ENCODE measurements around the gene DDIT4L. TPM values are rescaled to one million over a fixed set of nuclear protein-coding genes. Genes with fewer than 3 reads are reported as not detected.

Gene DDIT4L
- total and polyA plus RNA-seq, 2 donors (not counting 1 experiment from before 2014, with no cell fraction given): not detected

- POLR2A ChIA-PET: no interaction called here
- WGBS (ENCODE audit: insufficient coverage): no CpG with 5 or more reads among the region's 8 CpGs
- intact Hi-C loops (cut with micrococcal nuclease): no loop called here
Observed at GRCh38 chr4:100166297-100167039, 23.8 kb downstream of the DDIT4L start.

More at GRCh38 chr4:100166297-100167039, 23.8 kb downstream of the DDIT4L start:
- Histone ChIP-seq H3K79me2 (ENCODE audit: control insufficient read depth, insufficient read depth, low read length) (no peaks in the 10 kb centered on the region), H3K9ac (ENCODE audit: low read length) (no peak overlapping the region), H3K4me3 (ENCODE audit: control extremely low read depth in 1 of 5, extremely low read depth in 1 of 5, insufficient read depth in 1 of 5, low read depth in 2 of 5, low read length in 4 of 5) (no peak overlapping the region), H2AFZ (ENCODE audit: insufficient read depth, low read depth, low read length, poor library complexity, severe bottlenecking) (no peak overlapping the region), H3K36me3 (replicated peaks in 1 of 2; ENCODE audit: control extremely low read depth in 1 of 2, control insufficient read depth in 1 of 2, extremely low read depth in 1 of 2, insufficient read depth in 2 of 2, low read length in 1 of 2) (no peaks in the 10 kb centered on the region), H3K27me3 (replicated peaks in 1 of 4; ENCODE audit: control extremely low read depth in 1 of 4, control insufficient read depth in 3 of 4, insufficient read depth in 4 of 4, low read length in 3 of 4) (no peaks in the 10 kb centered on the region), H3K27ac (ENCODE audit: low read length in 2 of 2) (no peak overlapping the region), H3K4me1 (ENCODE audit: control insufficient read depth in 2 of 2, insufficient read depth in 2 of 2, low read length in 2 of 2) (peaks cover 5% of the 10 kb centered on the region in 2 donors), H3K9me3 (ENCODE audit: control extremely low read depth in 1 of 3, control insufficient read depth in 2 of 3, insufficient read depth in 1 of 3, low read length in 2 of 3) (peaks cover 0 to 14% (median 5%) of the 10 kb centered on the region in 3 donors), H4K20me1 (ENCODE audit: control insufficient read depth, insufficient read depth, low read length, poor library complexity, severe bottlenecking) (no peaks in the 10 kb centered on the region), H3K4me2 (replicated peaks; ENCODE audit: low read depth, low read length, poor library complexity, severe bottlenecking) (no peak overlapping the region)
- Mint-ChIP-seq H3K9me3 (ENCODE audit: insufficient read depth) (peaks cover 2% of the 10 kb centered on the region), H3K27me3 (no peaks in the 10 kb centered on the region), H3K4me3 (no peak overlapping the region), H3K27ac (peak overlapping the region; percentile 50), H3K4me1 (peaks cover 32% of the 10 kb centered on the region)
- TF ChIP-seq EZH2 (IDR thresholded peaks at IDR 0.05; ENCODE audit: borderline replicate concordance, insufficient read depth, low read depth, low read length, poor library complexity, severe bottlenecking): no peak
- no peak for TF ChIP-seq CTCF (IDR thresholded peaks at IDR 0.05)
- DNase-seq: peak; percentile 24
- ATAC-seq (ENCODE audit: low read depth): peak; percentile 36
- CTCF ChIA-PET: no interaction called here

All from B cell (primary cell).